ENCODE results near the gene UBN2.
"Not testable (repeated sequence)": the region's sequence is repeated elsewhere in the genome, so short reads cannot be mapped to it uniquely, and the experiment has no call there.

UBN2 gene

DNA sequence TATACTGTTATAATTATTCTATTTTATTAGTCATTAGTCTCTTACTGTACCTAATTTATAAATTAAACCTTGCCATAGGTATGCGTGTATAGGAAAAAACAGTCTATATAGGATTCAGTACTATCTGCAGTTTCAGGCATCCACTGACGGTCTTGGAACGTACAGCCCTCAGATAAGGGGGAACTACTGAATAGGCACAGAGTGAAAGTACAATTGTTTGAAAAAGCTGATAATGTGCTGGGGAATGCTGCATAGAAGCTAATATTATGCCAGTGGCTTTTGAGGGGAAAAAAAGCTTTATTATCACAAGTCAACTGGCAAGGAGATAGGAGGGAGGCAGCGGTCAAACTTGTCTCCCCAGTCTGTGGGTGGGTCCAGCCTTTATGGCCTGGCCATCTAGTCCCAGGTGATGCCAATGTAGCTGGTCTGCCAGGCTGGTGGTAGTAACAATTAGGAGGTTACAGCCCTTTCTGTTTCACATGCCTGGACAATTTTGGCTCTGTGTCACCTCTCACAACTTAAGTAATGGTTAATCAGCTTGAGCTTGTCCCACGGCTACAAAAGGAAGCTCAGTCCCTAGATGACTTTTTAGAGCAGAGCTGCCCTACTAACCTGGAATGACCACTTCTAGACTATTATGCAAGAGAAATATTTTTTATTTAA is 101.8 kb downstream of the UBN2 start:
- TF ChIP-seq, protein P1, sequence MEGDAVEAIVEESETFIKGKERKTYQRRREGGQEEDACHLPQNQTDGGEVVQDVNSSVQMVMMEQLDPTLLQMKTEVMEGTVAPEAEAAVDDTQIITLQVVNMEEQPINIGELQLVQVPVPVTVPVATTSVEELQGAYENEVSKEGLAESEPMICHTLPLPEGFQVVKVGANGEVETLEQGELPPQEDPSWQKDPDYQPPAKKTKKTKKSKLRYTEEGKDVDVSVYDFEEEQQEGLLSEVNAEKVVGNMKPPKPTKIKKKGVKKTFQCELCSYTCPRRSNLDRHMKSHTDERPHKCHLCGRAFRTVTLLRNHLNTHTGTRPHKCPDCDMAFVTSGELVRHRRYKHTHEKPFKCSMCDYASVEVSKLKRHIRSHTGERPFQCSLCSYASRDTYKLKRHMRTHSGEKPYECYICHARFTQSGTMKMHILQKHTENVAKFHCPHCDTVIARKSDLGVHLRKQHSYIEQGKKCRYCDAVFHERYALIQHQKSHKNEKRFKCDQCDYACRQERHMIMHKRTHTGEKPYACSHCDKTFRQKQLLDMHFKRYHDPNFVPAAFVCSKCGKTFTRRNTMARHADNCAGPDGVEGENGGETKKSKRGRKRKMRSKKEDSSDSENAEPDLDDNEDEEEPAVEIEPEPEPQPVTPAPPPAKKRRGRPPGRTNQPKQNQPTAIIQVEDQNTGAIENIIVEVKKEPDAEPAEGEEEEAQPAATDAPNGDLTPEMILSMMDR (IDR thresholded peaks at IDR 0.05; ENCODE audit: extremely low read depth, missing control alignments), result no peak
- DNase-seq (ENCODE audit: low spot score), result no peak

DNA sequence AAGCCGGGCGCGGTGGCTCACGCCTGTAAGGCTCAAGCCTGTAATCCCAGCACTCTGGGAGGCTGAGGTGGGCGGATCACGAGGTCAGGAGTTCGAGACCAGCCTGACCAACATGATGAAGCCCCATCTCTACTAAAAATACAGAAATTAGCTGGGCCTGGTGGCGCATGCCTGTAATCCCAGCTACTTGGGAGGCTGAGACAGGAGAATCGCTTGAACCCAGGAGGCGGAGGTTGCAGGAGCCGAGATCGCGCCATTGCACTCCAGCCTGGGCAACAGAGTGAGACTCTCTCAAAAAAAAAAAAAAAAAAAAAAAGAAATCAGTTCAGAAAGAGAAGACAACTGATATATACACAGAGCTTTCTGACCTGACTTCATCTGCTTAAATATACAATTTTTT is 102.4 kb downstream of the UBN2 start:
- DNase-seq (ENCODE audit: low spot score), result not testable (repeated sequence)

DNA sequence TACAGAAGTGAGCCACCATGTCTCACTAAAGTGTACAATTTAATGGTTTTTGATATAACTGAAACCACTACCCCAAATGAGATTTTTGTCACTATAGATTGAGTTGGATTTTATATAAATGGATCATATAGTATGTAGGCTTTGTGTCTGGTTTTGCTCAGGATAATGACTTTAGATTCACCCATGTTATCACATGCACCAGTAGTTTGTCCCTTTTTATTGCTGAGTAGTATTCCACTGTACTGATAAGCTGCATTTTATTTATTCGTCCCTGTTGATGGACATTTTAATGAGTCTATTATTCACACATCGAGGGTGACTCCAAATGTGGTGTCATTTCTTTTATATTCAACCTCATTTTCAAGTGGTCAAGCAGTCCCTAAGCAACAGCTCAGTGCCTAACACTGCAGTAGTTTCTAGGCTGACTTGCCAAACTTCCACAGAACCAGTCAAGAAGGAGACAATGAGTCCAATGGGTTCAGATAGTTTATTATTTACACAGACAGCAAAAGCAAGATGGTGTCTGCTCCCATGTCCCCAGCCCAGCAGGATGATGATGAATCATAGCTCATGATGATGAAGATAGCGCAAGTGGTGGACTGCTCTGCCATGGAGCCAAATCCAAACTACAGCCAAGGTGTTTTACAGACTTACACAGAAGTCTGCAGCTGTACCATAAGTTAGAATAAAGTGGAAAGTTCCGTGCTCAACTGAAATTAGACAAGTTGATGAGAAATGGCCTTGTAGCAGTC is 103.5 kb downstream of the UBN2 start:
- DNase-seq (ENCODE audit: low spot score), result no peak
- TF ChIP-seq, protein P1 (IDR thresholded peaks at IDR 0.05; ENCODE audit: extremely low read depth, missing control alignments), result no peak

DNA sequence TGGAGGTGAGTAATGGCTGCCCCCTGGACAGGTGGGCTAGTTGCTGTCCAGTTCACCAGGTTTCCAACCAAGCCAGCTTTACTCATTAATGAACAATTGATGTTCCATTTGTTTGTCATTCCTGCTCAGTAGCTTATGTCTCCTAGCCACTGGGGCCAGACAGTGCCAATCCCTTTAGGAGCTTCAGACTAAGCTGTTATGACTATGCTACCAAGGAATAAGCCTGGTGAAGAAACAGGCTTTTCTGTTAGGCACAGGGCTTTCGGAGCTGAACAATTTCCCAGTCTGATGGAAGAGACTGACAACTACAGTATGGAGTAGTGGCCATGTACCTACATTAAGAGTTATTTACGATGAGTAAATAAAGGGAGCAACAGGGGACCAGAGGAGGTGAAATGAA is 108.0 kb downstream of the UBN2 start:
- TF ChIP-seq, protein P1 (IDR thresholded peaks at IDR 0.05; ENCODE audit: extremely low read depth, missing control alignments), result no peak
- DNase-seq (ENCODE audit: low spot score), result no peak

DNA sequence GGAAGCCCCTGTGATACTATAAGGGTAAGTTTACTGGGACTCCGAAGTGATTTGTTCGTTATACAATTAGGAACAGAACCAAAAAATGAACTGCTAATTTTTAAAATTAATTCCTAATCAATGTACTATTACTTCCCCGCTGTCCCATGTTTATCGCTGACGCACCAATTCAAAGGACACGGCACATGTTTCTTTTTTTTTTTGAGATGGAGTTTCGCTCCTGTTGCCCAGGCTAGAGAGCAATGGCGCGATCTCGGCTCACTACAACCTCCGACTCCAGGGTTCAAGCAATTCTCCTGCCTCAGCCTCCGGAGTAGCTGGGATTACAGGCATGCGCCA is 108.6 kb downstream of the UBN2 start:
- TF ChIP-seq, protein P1 (IDR thresholded peaks at IDR 0.05; ENCODE audit: extremely low read depth, missing control alignments), result no peak
- no peak for DNase-seq (ENCODE audit: low spot score)

DNA sequence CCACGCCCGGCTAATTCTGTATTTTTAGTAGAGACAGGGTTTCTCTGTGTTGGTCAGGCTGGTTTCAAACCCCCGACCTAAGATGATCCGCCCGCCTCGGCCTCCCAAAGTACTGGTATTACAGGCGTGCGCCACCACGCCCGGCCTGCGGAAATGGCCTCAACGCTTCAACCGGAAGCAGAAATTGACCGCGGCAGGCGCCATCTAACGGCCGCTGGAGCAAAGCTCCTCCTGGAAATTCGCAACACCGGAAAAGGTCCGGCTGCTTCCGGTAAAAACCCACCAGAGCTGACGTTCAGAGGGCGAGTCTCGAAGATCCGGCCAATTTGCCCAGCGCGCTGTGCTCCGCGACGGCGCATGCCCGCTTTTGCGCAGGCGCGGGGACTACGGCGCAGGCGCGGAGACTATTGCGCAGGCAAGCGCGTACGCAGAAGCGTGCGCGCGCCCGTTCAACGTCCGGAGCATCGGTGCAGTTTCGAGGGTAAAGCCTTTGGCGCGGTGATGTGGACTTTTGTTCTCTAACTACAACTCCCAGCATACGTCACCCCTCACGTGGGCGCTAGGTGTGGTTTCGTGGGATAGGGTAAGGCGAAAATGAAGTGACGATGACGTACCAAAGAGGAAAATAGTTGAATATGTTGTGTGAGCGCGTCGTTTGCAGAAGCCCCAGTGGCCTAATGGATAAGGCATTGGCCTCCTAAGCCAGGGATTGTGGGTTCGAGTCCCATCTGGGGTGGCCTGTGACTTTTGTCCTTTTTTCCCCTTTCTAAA is 109.2 kb downstream of the UBN2 start:
- peak; percentile 88 for DNase-seq (ENCODE audit: low spot score)
- TF ChIP-seq, protein P1 (IDR thresholded peaks at IDR 0.05; ENCODE audit: extremely low read depth, missing control alignments), result peak; percentile 86

DNA sequence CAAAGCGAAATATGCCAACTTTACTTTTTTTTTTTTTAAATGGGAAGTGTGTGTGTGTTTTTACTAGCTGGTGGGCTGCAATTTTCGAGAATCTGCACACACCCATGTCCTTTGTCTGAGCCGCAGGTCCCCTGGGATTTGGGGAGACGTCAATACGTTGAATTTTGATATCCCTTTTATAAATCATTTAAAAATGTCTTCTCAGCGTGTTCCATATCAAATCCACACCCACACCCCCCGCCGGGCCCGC is 109.7 kb downstream of the UBN2 start:
- no peak for DNase-seq (ENCODE audit: low spot score)
- TF ChIP-seq, protein P1 (IDR thresholded peaks at IDR 0.05; ENCODE audit: extremely low read depth, missing control alignments), result no peak

Data from GM20000 (cell line).